Measurements from ENCODE around the gene SHF.

The SHF gene

GRCh38 chr15:45168751-45169551, 18.8 kb downstream of the SHF start:
- H3K9me3 ChIP-seq (ENCODE audit: control insufficient read depth, insufficient read depth, low read length): no peaks in the 10 kb centered on the region
- peaks cover 23% of the 10 kb centered on the region for H3K4me1 ChIP-seq (ENCODE audit: control insufficient read depth, insufficient read depth, low read length)
- peak overlapping the region; percentile 31 for H3K27ac ChIP-seq (ENCODE audit: low read depth, low read length)
- peaks cover 2% of the 10 kb centered on the region for H3K36me3 ChIP-seq (ENCODE audit: control insufficient read depth, insufficient read depth, low read length)
- H3K9ac ChIP-seq (ENCODE audit: low read depth, low read length): no peak overlapping the region
- no peaks in the 10 kb centered on the region for H3K27me3 ChIP-seq (ENCODE audit: control insufficient read depth, insufficient read depth, low read length)
- no peak overlapping the region for H3K4me3 ChIP-seq (ENCODE audit: low read depth, low read length)

- peaks cover 2% of the 10 kb centered on the region for H3K36me3 ChIP-seq (ENCODE audit: control insufficient read depth, insufficient read depth, low read length)
- no peak overlapping the region for H3K27ac ChIP-seq (ENCODE audit: low read depth, low read length)
- no peak overlapping the region for H3K9ac ChIP-seq (ENCODE audit: low read depth, low read length)
- no peaks in the 10 kb centered on the region for H3K9me3 ChIP-seq (ENCODE audit: control insufficient read depth, insufficient read depth, low read length)
- no peaks in the 10 kb centered on the region for H3K27me3 ChIP-seq (ENCODE audit: control insufficient read depth, insufficient read depth, low read length)
- H3K4me1 ChIP-seq (ENCODE audit: control insufficient read depth, insufficient read depth, low read length): peaks cover 25% of the 10 kb centered on the region
- no peak overlapping the region for H3K4me3 ChIP-seq (ENCODE audit: low read depth, low read length)
Observed at GRCh38 chr15:45168286-45168685, 19.5 kb downstream of the SHF start.

GRCh38 chr15:45167631-45168205, 20.0 kb downstream of the SHF start:
- H3K36me3 ChIP-seq (ENCODE audit: control insufficient read depth, insufficient read depth, low read length): peaks cover 2% of the 10 kb centered on the region; the same call in 1 of the 2 replicates
- H3K27me3 ChIP-seq (ENCODE audit: control insufficient read depth, insufficient read depth, low read length): no peaks in the 10 kb centered on the region
- no peaks in the 10 kb centered on the region for H3K9me3 ChIP-seq (ENCODE audit: control insufficient read depth, insufficient read depth, low read length)
- peak overlapping the region; percentile 98 for H3K27ac ChIP-seq (ENCODE audit: low read depth, low read length)
- H3K4me1 ChIP-seq (ENCODE audit: control insufficient read depth, insufficient read depth, low read length): peaks cover 29% of the 10 kb centered on the region
- no peak overlapping the region for H3K9ac ChIP-seq (ENCODE audit: low read depth, low read length)
- peak overlapping the region; percentile 71 for H3K4me3 ChIP-seq (ENCODE audit: low read depth, low read length)

- Histone ChIP-seq H3K9ac (ENCODE audit: low read depth, low read length) (peak overlapping the region; percentile 93), H3K27ac (ENCODE audit: low read depth, low read length) (peak overlapping the region; percentile 98), H3K27me3 (ENCODE audit: control insufficient read depth, insufficient read depth, low read length) (no peaks in the 10 kb centered on the region), H3K4me1 (ENCODE audit: control insufficient read depth, insufficient read depth, low read length) (peaks cover 30% of the 10 kb centered on the region), H3K4me3 (ENCODE audit: low read depth, low read length) (peak overlapping the region; percentile 71), H3K9me3 (ENCODE audit: control insufficient read depth, insufficient read depth, low read length) (no peaks in the 10 kb centered on the region), H3K36me3 (ENCODE audit: control insufficient read depth, insufficient read depth, low read length) (peaks cover 2% of the 10 kb centered on the region; the same call in 1 of the 2 replicates)
Observed at GRCh38 chr15:45166834-45167630, 20.7 kb downstream of the SHF start.

- Histone ChIP-seq H3K9me3 (ENCODE audit: control insufficient read depth, insufficient read depth, low read length) (no peaks in the 10 kb centered on the region), H3K4me3 (ENCODE audit: low read depth, low read length) (no peak overlapping the region), H3K9ac (ENCODE audit: low read depth, low read length) (no peak overlapping the region), H3K4me1 (ENCODE audit: control insufficient read depth, insufficient read depth, low read length) (peaks cover 30% of the 10 kb centered on the region), H3K27me3 (ENCODE audit: control insufficient read depth, insufficient read depth, low read length) (no peaks in the 10 kb centered on the region), H3K36me3 (ENCODE audit: control insufficient read depth, insufficient read depth, low read length) (no peaks in the 10 kb centered on the region), H3K27ac (ENCODE audit: low read depth, low read length) (no peak overlapping the region)
Observed at GRCh38 chr15:45165536-45165935, 22.2 kb downstream of the SHF start.

GRCh38 chr15:45164914-45165313, 22.9 kb downstream of the SHF start:
- Histone ChIP-seq H3K27ac (ENCODE audit: low read depth, low read length) (no peak overlapping the region), H3K4me1 (ENCODE audit: control insufficient read depth, insufficient read depth, low read length) (peaks cover 25% of the 10 kb centered on the region), H3K36me3 (ENCODE audit: control insufficient read depth, insufficient read depth, low read length) (no peaks in the 10 kb centered on the region), H3K27me3 (ENCODE audit: control insufficient read depth, insufficient read depth, low read length) (no peaks in the 10 kb centered on the region), H3K9me3 (ENCODE audit: control insufficient read depth, insufficient read depth, low read length) (no peaks in the 10 kb centered on the region), H3K9ac (ENCODE audit: low read depth, low read length) (no peak overlapping the region), H3K4me3 (ENCODE audit: low read depth, low read length) (no peak overlapping the region)

- Histone ChIP-seq H3K9ac (ENCODE audit: low read depth, low read length) (no peak overlapping the region), H3K9me3 (ENCODE audit: control insufficient read depth, insufficient read depth, low read length) (no peaks in the 10 kb centered on the region), H3K27me3 (ENCODE audit: control insufficient read depth, insufficient read depth, low read length) (no peaks in the 10 kb centered on the region), H3K36me3 (ENCODE audit: control insufficient read depth, insufficient read depth, low read length) (no peaks in the 10 kb centered on the region), H3K27ac (ENCODE audit: low read depth, low read length) (no peak overlapping the region), H3K4me3 (ENCODE audit: low read depth, low read length) (no peak overlapping the region), H3K4me1 (ENCODE audit: control insufficient read depth, insufficient read depth, low read length) (peaks cover 14% of the 10 kb centered on the region)
Observed at GRCh38 chr15:45163508-45163856, 24.3 kb downstream of the SHF start.

GRCh38 chr15:45162771-45163507, 24.8 kb downstream of the SHF start:
- Histone ChIP-seq H3K4me3 (ENCODE audit: low read depth, low read length) (no peak overlapping the region), H3K27ac (ENCODE audit: low read depth, low read length) (peak overlapping the region; percentile 8), H3K27me3 (ENCODE audit: control insufficient read depth, insufficient read depth, low read length) (no peaks in the 10 kb centered on the region), H3K9ac (ENCODE audit: low read depth, low read length) (no peak overlapping the region), H3K4me1 (ENCODE audit: control insufficient read depth, insufficient read depth, low read length) (peaks cover 15% of the 10 kb centered on the region), H3K36me3 (ENCODE audit: control insufficient read depth, insufficient read depth, low read length) (no peaks in the 10 kb centered on the region), H3K9me3 (ENCODE audit: control insufficient read depth, insufficient read depth, low read length) (no peaks in the 10 kb centered on the region)

- Histone ChIP-seq H3K9me3 (ENCODE audit: control insufficient read depth, insufficient read depth, low read length) (no peaks in the 10 kb centered on the region), H3K4me1 (ENCODE audit: control insufficient read depth, insufficient read depth, low read length) (peaks cover 14% of the 10 kb centered on the region), H3K27ac (ENCODE audit: low read depth, low read length) (no peak overlapping the region)
Observed at GRCh38 chr15:45161666-45162065, 26.1 kb downstream of the SHF start.

GRCh38 chr15:45157974-45158373, 29.8 kb downstream of the SHF start:
- no peak overlapping the region for H3K27ac ChIP-seq (ENCODE audit: low read depth, low read length)
- no peak overlapping the region for H3K9ac ChIP-seq (ENCODE audit: low read depth, low read length)
- no peaks in the 10 kb centered on the region for H3K27me3 ChIP-seq (ENCODE audit: control insufficient read depth, insufficient read depth, low read length)
- no peak overlapping the region for H3K4me3 ChIP-seq (ENCODE audit: low read depth, low read length)
- peaks cover 9% of the 10 kb centered on the region for H3K4me1 ChIP-seq (ENCODE audit: control insufficient read depth, insufficient read depth, low read length)
- H3K9me3 ChIP-seq (ENCODE audit: control insufficient read depth, insufficient read depth, low read length): no peaks in the 10 kb centered on the region
- H3K36me3 ChIP-seq (ENCODE audit: control insufficient read depth, insufficient read depth, low read length): no peaks in the 10 kb centered on the region

More at GRCh38 chr15:45161666-45162065, 26.1 kb downstream of the SHF start:
- no peaks in the 10 kb centered on the region for H3K36me3 ChIP-seq (ENCODE audit: control insufficient read depth, insufficient read depth, low read length)
- H3K27me3 ChIP-seq (ENCODE audit: control insufficient read depth, insufficient read depth, low read length): no peaks in the 10 kb centered on the region
- no peak overlapping the region for H3K9ac ChIP-seq (ENCODE audit: low read depth, low read length)
- no peak overlapping the region for H3K4me3 ChIP-seq (ENCODE audit: low read depth, low read length)

All from HUES48 (cell line).